Osteoblast (primary cell): Measurements from ENCODE around the gene ACACA. TPM values are rescaled to one million over a fixed set of nuclear protein-coding genes. Genes with fewer than 3 reads are reported as not detected.

Experiments used
- DNase-seq: peaks from one replicate; pipeline ENCODE4 v3.0.0; 2011; ENCODE audit warnings: low spot score, mixed read lengths; ENCODE audit not compliant: insufficient read length; ENCODE audit errors: missing footprints
- H2AFZ ChIP-seq: 2 replicates; pipeline ENCODE4 v1.6.0; 2011; ENCODE audit warnings: mild to moderate bottlenecking, low read length
- H3K27ac ChIP-seq: 2 replicates; pipeline ENCODE4 v1.5.1; 2011; ENCODE audit warnings: mild to moderate bottlenecking, low read depth, low read length, moderate library complexity
- H3K27me3 ChIP-seq: 2 replicates; pipeline ENCODE4 v1.6.0; 2012; ENCODE audit warnings: mild to moderate bottlenecking, control low read depth, inconsistent platforms, low read length, moderate library complexity; ENCODE audit not compliant: insufficient read depth
- H3K36me3 ChIP-seq: 2 replicates; pipeline ENCODE4 v1.5.1; 2011; ENCODE audit warnings: mild to moderate bottlenecking, low read length, control low read depth, moderate library complexity; ENCODE audit not compliant: insufficient read depth
- H3K4me1 ChIP-seq: 2 replicates; pipeline ENCODE4 v1.5.1; 2011; ENCODE audit warnings: mild to moderate bottlenecking, low read length, control low read depth, moderate library complexity; ENCODE audit not compliant: insufficient read depth
- H3K4me2 ChIP-seq: 2 replicates; pipeline ENCODE4 v1.6.0; 2011; ENCODE audit warnings: mild to moderate bottlenecking, low read length; ENCODE audit not compliant: insufficient read depth
- H3K4me3 ChIP-seq: fragments of 200-600 bp; sonication (generic); 3 replicates; pipeline ENCODE4 v1.5.1; 2012; ENCODE audit warnings: mild to moderate bottlenecking, low read length, inconsistent platforms; ENCODE audit not compliant: insufficient read depth
- H3K79me2 ChIP-seq: 2 replicates; pipeline ENCODE4 v1.6.0; 2012; ENCODE audit warnings: mild to moderate bottlenecking, low read length, control low read depth, inconsistent platforms; ENCODE audit not compliant: insufficient read depth
- H3K9me3 ChIP-seq: 2 replicates; pipeline ENCODE4 v1.5.1; 2011; ENCODE audit warnings: low read depth, low read length, control low read depth
- H4K20me1 ChIP-seq: 2 replicates; pipeline ENCODE4 v1.6.0; 2012; ENCODE audit warnings: mild to moderate bottlenecking, low read length, control low read depth; ENCODE audit not compliant: insufficient read depth
- total RNA-seq: library from RNA; depleted of rRNA; stranded (reverse); fragments of >200 nt; gene quantifications from 2 replicates; pipeline ENCODE4 v1.2.3, GENCODE V29; 2012
- TF ChIP-seq, protein P1 (sequence below): IDR thresholded peaks from 2 replicates; pipeline ENCODE4 v1.5.1; 2011; ENCODE audit warnings: mild to moderate bottlenecking, low read depth, low read length, moderate library complexity; ENCODE audit errors: extremely low read depth

The ACACA gene
- total RNA-seq, 1 donor = 78.9 TPM

- Histone ChIP-seq H3K4me3 (no peak overlapping the region), H3K27me3 (no peaks in the 10 kb centered on the region), H2AFZ (no peak overlapping the region), H4K20me1 (no peaks in the 10 kb centered on the region), H3K36me3 (peaks cover 29% of the 10 kb centered on the region), H3K4me2 (no peak overlapping the region), H3K9me3 (no peaks in the 10 kb centered on the region), H3K79me2 (no peaks in the 10 kb centered on the region), H3K4me1 (no peaks in the 10 kb centered on the region), H3K27ac (no peak overlapping the region)
- TF ChIP-seq, protein P1, sequence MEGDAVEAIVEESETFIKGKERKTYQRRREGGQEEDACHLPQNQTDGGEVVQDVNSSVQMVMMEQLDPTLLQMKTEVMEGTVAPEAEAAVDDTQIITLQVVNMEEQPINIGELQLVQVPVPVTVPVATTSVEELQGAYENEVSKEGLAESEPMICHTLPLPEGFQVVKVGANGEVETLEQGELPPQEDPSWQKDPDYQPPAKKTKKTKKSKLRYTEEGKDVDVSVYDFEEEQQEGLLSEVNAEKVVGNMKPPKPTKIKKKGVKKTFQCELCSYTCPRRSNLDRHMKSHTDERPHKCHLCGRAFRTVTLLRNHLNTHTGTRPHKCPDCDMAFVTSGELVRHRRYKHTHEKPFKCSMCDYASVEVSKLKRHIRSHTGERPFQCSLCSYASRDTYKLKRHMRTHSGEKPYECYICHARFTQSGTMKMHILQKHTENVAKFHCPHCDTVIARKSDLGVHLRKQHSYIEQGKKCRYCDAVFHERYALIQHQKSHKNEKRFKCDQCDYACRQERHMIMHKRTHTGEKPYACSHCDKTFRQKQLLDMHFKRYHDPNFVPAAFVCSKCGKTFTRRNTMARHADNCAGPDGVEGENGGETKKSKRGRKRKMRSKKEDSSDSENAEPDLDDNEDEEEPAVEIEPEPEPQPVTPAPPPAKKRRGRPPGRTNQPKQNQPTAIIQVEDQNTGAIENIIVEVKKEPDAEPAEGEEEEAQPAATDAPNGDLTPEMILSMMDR = no peak
- DNase-seq = no peak
Measured at GRCh38 chr17:37101306-37101705, 305.3 kb downstream of the ACACA start.

DNA sequence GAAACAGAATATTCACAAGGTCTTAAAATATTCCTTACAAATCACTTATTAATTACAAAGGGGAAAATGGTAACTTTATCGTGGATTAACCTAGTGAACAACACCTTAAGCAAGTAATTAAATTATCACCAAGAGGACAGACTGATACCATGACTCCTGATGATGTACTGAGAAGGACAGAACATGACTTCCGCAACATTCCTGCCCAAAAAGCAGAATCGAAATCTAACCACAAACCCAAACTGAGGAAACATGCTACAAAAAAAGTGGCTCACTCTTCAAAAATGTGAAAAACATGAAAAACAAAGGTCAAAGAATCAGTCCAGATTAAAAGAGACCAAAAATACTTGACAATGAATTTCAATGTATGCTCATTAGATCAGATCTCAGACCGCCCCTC is 306.4 kb downstream of the ACACA start:
- Histone ChIP-seq H3K36me3 (peaks cover 36% of the 10 kb centered on the region), H3K9me3 (no peaks in the 10 kb centered on the region), H3K4me1 (no peaks in the 10 kb centered on the region), H3K27ac (no peak overlapping the region), H3K4me2 (no peak overlapping the region), H3K79me2 (no peaks in the 10 kb centered on the region), H2AFZ (no peak overlapping the region), H3K4me3 (no peak overlapping the region), H3K27me3 (no peaks in the 10 kb centered on the region), H4K20me1 (no peaks in the 10 kb centered on the region)
- DNase-seq = no peak
- TF ChIP-seq, protein P1 = no peak

DNA sequence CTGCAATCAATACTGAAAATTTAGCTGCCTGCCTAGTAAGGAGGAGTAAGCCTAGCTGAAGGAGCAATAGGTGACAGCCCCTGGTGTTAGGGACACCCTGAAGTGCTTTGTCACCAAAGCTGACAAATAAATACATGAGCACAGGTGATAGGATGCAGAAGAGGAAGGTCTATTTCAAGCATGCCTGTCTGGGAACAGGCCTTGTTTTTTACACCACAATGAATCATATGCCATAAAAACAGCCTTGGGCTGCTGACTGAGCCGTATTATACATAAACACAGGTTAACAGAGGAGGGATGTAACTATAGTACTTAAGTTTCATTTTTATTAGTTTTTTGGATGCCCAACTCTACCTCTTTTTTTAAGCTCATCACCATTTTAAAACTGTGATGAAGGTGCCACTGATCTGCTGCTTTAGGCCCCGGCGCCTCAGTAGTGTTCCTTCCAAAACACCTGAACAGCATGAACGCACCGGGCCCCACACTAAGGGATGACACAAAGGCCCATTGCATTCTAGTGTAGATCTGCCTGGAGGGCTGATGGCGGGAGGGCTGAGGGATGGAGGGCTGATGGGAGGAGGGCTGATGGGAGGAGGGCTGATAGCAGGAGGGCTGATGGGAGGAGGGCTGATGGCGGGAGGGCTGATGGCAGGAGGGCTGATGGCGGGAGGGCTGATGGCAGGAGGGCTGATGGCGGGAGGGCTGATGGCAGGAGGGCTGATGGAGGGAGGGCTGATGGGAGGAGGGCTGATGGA is 307.5 kb downstream of the ACACA start:
- no peak overlapping the region for H3K4me2 ChIP-seq

GRCh38 chr17:37098152-37098551 is 308.5 kb downstream of the ACACA start:
- Histone ChIP-seq H4K20me1 (no peaks in the 10 kb centered on the region), H3K9me3 (no peaks in the 10 kb centered on the region), H3K4me3 (no peak overlapping the region), H3K27ac (no peak overlapping the region), H3K4me2 (no peak overlapping the region), H3K79me2 (no peaks in the 10 kb centered on the region), H3K36me3 (peaks cover 29% of the 10 kb centered on the region), H3K4me1 (no peaks in the 10 kb centered on the region), H2AFZ (no peak overlapping the region), H3K27me3 (no peaks in the 10 kb centered on the region)
- no peak for DNase-seq
- TF ChIP-seq, protein P1 = no peak

More for the DNA sequence above, 307.5 kb downstream of the ACACA start:
- H3K27me3 ChIP-seq = no peaks in the 10 kb centered on the region
- TF ChIP-seq, protein P1 = no peak
- H3K36me3 ChIP-seq = peaks cover 31% of the 10 kb centered on the region
- H2AFZ ChIP-seq = no peak overlapping the region
- peak; percentile 59 for DNase-seq
- no peaks in the 10 kb centered on the region for H3K4me1 ChIP-seq
- H3K79me2 ChIP-seq = no peaks in the 10 kb centered on the region
- no peak overlapping the region for H3K4me3 ChIP-seq
- H3K27ac ChIP-seq = no peak overlapping the region
- H3K9me3 ChIP-seq = no peaks in the 10 kb centered on the region
- no peaks in the 10 kb centered on the region for H4K20me1 ChIP-seq
